WTC11 (cell line): Measurements from ENCODE around the gene TAL2. TPM values are rescaled to one million over a fixed set of nuclear protein-coding genes. Genes with fewer than 3 reads are reported as not detected.

Experiments used
- ATF2 ChIP-seq: sonication (generic); formaldehyde crosslinking; IDR thresholded peaks from 2 replicates; pipeline ENCODE4 v1.8.1; 2022; ENCODE audit warnings: low read depth, missing genetic modification reagents, borderline replicate concordance
- E2F5 ChIP-seq: sonication (generic); formaldehyde crosslinking; IDR thresholded peaks from 2 replicates; pipeline ENCODE4 v1.8.1; 2022; ENCODE audit warnings: mild to moderate bottlenecking, moderate library complexity, missing genetic modification reagents
- ERG ChIP-seq: fragments of 250-450 bp; sonication (Bioruptor Pico); IDR thresholded peaks from 2 replicates; pipeline ENCODE4 v1.8.0; 2021; ENCODE audit warnings: mild to moderate bottlenecking
- FOXP1 ChIP-seq: sonication (generic); formaldehyde crosslinking; IDR thresholded peaks from 2 replicates; pipeline ENCODE4 v1.8.0; 2022; ENCODE audit warnings: missing genetic modification reagents, mild to moderate bottlenecking, moderate library complexity, borderline replicate concordance
- FOXP4 ChIP-seq: sonication (generic); formaldehyde crosslinking; IDR thresholded peaks from 2 replicates; pipeline ENCODE4 v1.8.0; 2022; ENCODE audit warnings: mild to moderate bottlenecking, missing genetic modification reagents
- HMGXB4 ChIP-seq: sonication (generic); formaldehyde crosslinking; IDR thresholded peaks from 2 replicates; pipeline ENCODE4 v1.8.1; 2023; ENCODE audit warnings: mild to moderate bottlenecking, moderate library complexity, missing genetic modification reagents
- IRF2 ChIP-seq: sonication (generic); formaldehyde crosslinking; IDR thresholded peaks from 2 replicates; pipeline ENCODE4 v1.8.0; 2022; ENCODE audit warnings: low read depth, missing genetic modification reagents, borderline replicate concordance
- NFE2L1 ChIP-seq: sonication (generic); formaldehyde crosslinking; IDR thresholded peaks from 2 replicates; pipeline ENCODE4 v1.8.1; 2023; ENCODE audit warnings: missing genetic modification reagents
- NR2C2 ChIP-seq: sonication (generic); formaldehyde crosslinking; IDR thresholded peaks from 2 replicates; pipeline ENCODE4 v1.8.0; 2022; ENCODE audit warnings: mild to moderate bottlenecking, missing genetic modification reagents
- NR3C1 ChIP-seq: sonication (generic); formaldehyde crosslinking; conservative IDR thresholded peaks from 2 replicates; pipeline ENCODE4 v1.8.1; 2023; ENCODE audit warnings: low read depth, mild to moderate bottlenecking, missing genetic modification reagents
- OVOL2 ChIP-seq: fragments of 250-450 bp; sonication (Bioruptor Pico); IDR thresholded peaks from 2 replicates; pipeline ENCODE4 v1.9.0; 2021; ENCODE audit warnings: mild to moderate bottlenecking, borderline replicate concordance
- PRRX2 ChIP-seq: fragments of 250-450 bp; sonication (Bioruptor Pico); IDR thresholded peaks from 2 replicates; pipeline ENCODE4 v1.8.0; 2021; ENCODE audit warnings: mild to moderate bottlenecking
- STAT6 ChIP-seq: sonication (generic); formaldehyde crosslinking; conservative IDR thresholded peaks from 2 replicates; pipeline ENCODE4 v1.8.1; 2023; ENCODE audit warnings: mild to moderate bottlenecking, low read depth, missing genetic modification reagents, moderate library complexity
- ZNF121 ChIP-seq: sonication (generic); formaldehyde crosslinking; IDR thresholded peaks from 2 replicates; pipeline ENCODE4 v1.8.0; 2023; ENCODE audit warnings: missing genetic modification reagents
- ZNF396 ChIP-seq: fragments of 250-450 bp; sonication (Bioruptor Pico); IDR thresholded peaks from 2 replicates; pipeline ENCODE4 v1.8.0; 2021; ENCODE audit warnings: mild to moderate bottlenecking, moderate library complexity, borderline replicate concordance
- ZNF425 ChIP-seq: fragments of 250-450 bp; sonication (Bioruptor Pico); conservative IDR thresholded peaks from 2 replicates; pipeline ENCODE4 v1.9.0; 2021; ENCODE audit warnings: mild to moderate bottlenecking
- total RNA-seq: library from RNA; stranded (reverse); gene quantifications from 3 replicates; pipeline ENCODE4 v1.2.3, GENCODE V29; 2021
- TF ChIP-seq, protein P1 (sequence below): sonication (generic); formaldehyde crosslinking; IDR thresholded peaks from 2 replicates; pipeline ENCODE4 v1.8.1; 2023; ENCODE audit warnings: mild to moderate bottlenecking, missing genetic modification reagents, borderline replicate concordance
- TF ChIP-seq, protein P2 (sequence below): sonication (generic); formaldehyde crosslinking; IDR thresholded peaks from 2 replicates; pipeline ENCODE4 v1.8.0; 2023; ENCODE audit warnings: missing genetic modification reagents
- TF ChIP-seq, protein P3 (sequence below): fragments of 250-450 bp; sonication (Bioruptor Pico); IDR thresholded peaks from 2 replicates; pipeline ENCODE4 v1.9.0; 2021; ENCODE audit warnings: mild to moderate bottlenecking

TAL2 gene
- total RNA-seq, 1 experiment from 2014 or later = not detected

- TF ChIP-seq, protein P1, sequence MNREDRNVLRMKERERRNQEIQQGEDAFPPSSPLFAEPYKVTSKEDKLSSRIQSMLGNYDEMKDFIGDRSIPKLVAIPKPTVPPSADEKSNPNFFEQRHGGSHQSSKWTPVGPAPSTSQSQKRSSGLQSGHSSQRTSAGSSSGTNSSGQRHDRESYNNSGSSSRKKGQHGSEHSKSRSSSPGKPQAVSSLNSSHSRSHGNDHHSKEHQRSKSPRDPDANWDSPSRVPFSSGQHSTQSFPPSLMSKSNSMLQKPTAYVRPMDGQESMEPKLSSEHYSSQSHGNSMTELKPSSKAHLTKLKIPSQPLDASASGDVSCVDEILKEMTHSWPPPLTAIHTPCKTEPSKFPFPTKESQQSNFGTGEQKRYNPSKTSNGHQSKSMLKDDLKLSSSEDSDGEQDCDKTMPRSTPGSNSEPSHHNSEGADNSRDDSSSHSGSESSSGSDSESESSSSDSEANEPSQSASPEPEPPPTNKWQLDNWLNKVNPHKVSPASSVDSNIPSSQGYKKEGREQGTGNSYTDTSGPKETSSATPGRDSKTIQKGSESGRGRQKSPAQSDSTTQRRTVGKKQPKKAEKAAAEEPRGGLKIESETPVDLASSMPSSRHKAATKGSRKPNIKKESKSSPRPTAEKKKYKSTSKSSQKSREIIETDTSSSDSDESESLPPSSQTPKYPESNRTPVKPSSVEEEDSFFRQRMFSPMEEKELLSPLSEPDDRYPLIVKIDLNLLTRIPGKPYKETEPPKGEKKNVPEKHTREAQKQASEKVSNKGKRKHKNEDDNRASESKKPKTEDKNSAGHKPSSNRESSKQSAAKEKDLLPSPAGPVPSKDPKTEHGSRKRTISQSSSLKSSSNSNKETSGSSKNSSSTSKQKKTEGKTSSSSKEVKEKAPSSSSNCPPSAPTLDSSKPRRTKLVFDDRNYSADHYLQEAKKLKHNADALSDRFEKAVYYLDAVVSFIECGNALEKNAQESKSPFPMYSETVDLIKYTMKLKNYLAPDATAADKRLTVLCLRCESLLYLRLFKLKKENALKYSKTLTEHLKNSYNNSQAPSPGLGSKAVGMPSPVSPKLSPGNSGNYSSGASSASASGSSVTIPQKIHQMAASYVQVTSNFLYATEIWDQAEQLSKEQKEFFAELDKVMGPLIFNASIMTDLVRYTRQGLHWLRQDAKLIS (CRISPR knock-in tag) = no peak
- no peak for TF ChIP-seq OVOL2 (CRISPR knock-in tag)
- no peak for TF ChIP-seq NR2C2 (CRISPR knock-in tag)
- TF ChIP-seq FOXP4 (CRISPR knock-in tag) = peak; percentile 81; the same call in 1 of the 2 replicates
- no peak for TF ChIP-seq PRRX2 (CRISPR knock-in tag)
- TF ChIP-seq E2F5 (CRISPR knock-in tag) = no peak
- TF ChIP-seq ERG (CRISPR knock-in tag) = no peak
- TF ChIP-seq, protein P2, sequence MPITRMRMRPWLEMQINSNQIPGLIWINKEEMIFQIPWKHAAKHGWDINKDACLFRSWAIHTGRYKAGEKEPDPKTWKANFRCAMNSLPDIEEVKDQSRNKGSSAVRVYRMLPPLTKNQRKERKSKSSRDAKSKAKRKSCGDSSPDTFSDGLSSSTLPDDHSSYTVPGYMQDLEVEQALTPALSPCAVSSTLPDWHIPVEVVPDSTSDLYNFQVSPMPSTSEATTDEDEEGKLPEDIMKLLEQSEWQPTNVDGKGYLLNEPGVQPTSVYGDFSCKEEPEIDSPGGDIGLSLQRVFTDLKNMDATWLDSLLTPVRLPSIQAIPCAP (CRISPR knock-in tag) = peak; percentile 86
- TF ChIP-seq ATF2 (CRISPR knock-in tag) = no peak
- TF ChIP-seq NR3C1 (CRISPR knock-in tag) = no peak
- no peak for TF ChIP-seq ZNF121 (CRISPR knock-in tag)
- TF ChIP-seq STAT6 (CRISPR knock-in tag) = no peak
- no peak for TF ChIP-seq ZNF425
- TF ChIP-seq NFE2L1 (CRISPR knock-in tag) = peak; percentile 56; the same call in 1 of the 2 replicates
- TF ChIP-seq, protein P3, sequence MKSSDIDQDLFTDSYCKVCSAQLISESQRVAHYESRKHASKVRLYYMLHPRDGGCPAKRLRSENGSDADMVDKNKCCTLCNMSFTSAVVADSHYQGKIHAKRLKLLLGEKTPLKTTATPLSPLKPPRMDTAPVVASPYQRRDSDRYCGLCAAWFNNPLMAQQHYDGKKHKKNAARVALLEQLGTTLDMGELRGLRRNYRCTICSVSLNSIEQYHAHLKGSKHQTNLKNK = no peak
- no peak for TF ChIP-seq IRF2
- TF ChIP-seq HMGXB4 (CRISPR knock-in tag) = peak; percentile 90
- TF ChIP-seq ZNF396 (CRISPR knock-in tag) = no peak
- TF ChIP-seq FOXP1 (CRISPR knock-in tag) = peak; percentile 96
Measured at GRCh38 chr9:105656131-105656921, 5.9 kb upstream of the TAL2 start (continued).
